K562 (cell line): ENCODE results near the gene SYF2. TPM values are rescaled to one million over a fixed set of nuclear protein-coding genes. Genes with fewer than 3 reads are reported as not detected.

ENCODE experiments used
- CHD7 ChIP-seq: fragments of 200-600 bp; sonication (generic); IDR thresholded peaks from one replicate; pipeline ENCODE4 v1.6.1; 2012; ENCODE audit warnings: mild to moderate bottlenecking, low read depth, low read length, inconsistent platforms
- HNRNPLL ChIP-seq: fragments of 200-400 bp; formaldehyde crosslinking; IDR thresholded peaks from 2 replicates; pipeline ENCODE4 v1.6.1; 2017; ENCODE audit warnings: low read length, low read depth, mild to moderate bottlenecking; ENCODE audit not compliant: poor library complexity, severe bottlenecking
- HNRNPUL1 ChIP-seq: fragments of 200-400 bp; formaldehyde crosslinking; IDR thresholded peaks from 2 replicates; pipeline ENCODE4 v1.6.1; 2017; ENCODE audit warnings: low read length
- KAT2B ChIP-seq: IDR thresholded peaks from one replicate; pipeline ENCODE4 v1.6.1; 2012; ENCODE audit warnings: low read depth, mild to moderate bottlenecking, control low read depth, inconsistent platforms, low read length, moderate library complexity
- MCM3 ChIP-seq: fragments of 450-650 bp; IDR thresholded peaks from 2 replicates; pipeline ENCODE4 v1.6.1; 2016
- POLR2AphosphoS2 ChIP-seq: IDR thresholded peaks from 2 replicates; pipeline ENCODE4 v1.6.1; 2012; ENCODE audit warnings: low read length, improper control_type of control experiment
- RCOR1 ChIP-seq, 2 experiments: IDR thresholded peaks; 2 replicates each; pipeline ENCODE4 v1.6.1; 2012; ENCODE audit warnings: low read depth in 2 of 2, low read length in 2 of 2, borderline replicate concordance in 1 of 2, improper control_type of control experiment in 1 of 2
- TAF15 ChIP-seq: fragments of 200-400 bp; formaldehyde crosslinking; IDR thresholded peaks from 2 replicates; pipeline ENCODE4 v1.6.1; 2017; ENCODE audit warnings: mild to moderate bottlenecking, low read depth, low read length, moderate library complexity
- TEAD1 ChIP-seq, 2 experiments: fragments of 450-650 bp in 1 of 2; sonication (generic) in 1 of 2; formaldehyde crosslinking; IDR thresholded peaks; 2 replicates each; pipeline versions ENCODE4 v1.4.0 to v1.8.0; 2020 to 2022; ENCODE audit warnings: mild to moderate bottlenecking in 2 of 2, missing genetic modification reagents in 1 of 2
- ZFPM2 ChIP-seq: fragments of 250-450 bp; sonication (Bioruptor Pico); IDR thresholded peaks from 2 replicates; pipeline ENCODE4 v1.5.1; 2022; ENCODE audit warnings: mild to moderate bottlenecking
- ZKSCAN8 ChIP-seq: fragments of 200-800 bp; sonication (Bioruptor generic); IDR thresholded peaks from 2 replicates; pipeline ENCODE4 v1.6.1; 2016; ENCODE audit warnings: missing genetic modification characterization, missing compliant biosample characterization
- polyA plus RNA-seq, 8 experiments: library from polyadenylated mRNA; depleted of rRNA in 4 of 8; stranded (reverse) in 5 of 8; unstranded in 3 of 8; fragments of >200 nt; fragmentation: Nextera tagmentation in 2 of 8; fragmentation: Illumina TruSeq in 1 of 8; extraction: Ambion mirVana in 2 of 8; extraction: Trizol in 1 of 8; gene quantifications; 2 replicates each; pipeline versions ENCODE4 v1.2.1 to v1.2.3, GENCODE V29; 2011 to 2014; ENCODE audit warnings: inconsistent platforms in 1 of 8, missing spikeins in 1 of 8
- total RNA-seq, 7 experiments: library from RNA; depleted of rRNA in 6 of 7; stranded (reverse); fragments of >200 nt in 6 of 7; fragmentation: Illumina TruSeq in 2 of 7; extraction: Trizol in 2 of 7; gene quantifications; 2 replicates each; pipeline versions ENCODE4 v1.2.1 to v1.2.3, GENCODE V29; 2011 to 2021; ENCODE audit warnings: low replicate concordance in 1 of 7
- TF ChIP-seq, protein P1 (sequence below): sonication (generic); formaldehyde crosslinking; IDR thresholded peaks from 2 replicates; pipeline ENCODE4 v1.8.1; 2022; ENCODE audit warnings: missing genetic modification reagents

The SYF2 gene
- total and polyA plus RNA-seq, 9 of the 15 experiments (the other 6 are each of a cell fraction or from before 2014, with no cell fraction given) = 20.9 to 69.0 (median 43.2) TPM

GRCh38 chr1:25232866-25233784, 823 bp upstream of the SYF2 start (continued):
- TF ChIP-seq CHD7 = no peak
- TF ChIP-seq, protein P1, sequence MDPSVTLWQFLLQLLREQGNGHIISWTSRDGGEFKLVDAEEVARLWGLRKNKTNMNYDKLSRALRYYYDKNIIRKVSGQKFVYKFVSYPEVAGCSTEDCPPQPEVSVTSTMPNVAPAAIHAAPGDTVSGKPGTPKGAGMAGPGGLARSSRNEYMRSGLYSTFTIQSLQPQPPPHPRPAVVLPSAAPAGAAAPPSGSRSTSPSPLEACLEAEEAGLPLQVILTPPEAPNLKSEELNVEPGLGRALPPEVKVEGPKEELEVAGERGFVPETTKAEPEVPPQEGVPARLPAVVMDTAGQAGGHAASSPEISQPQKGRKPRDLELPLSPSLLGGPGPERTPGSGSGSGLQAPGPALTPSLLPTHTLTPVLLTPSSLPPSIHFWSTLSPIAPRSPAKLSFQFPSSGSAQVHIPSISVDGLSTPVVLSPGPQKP = no peak
- no peak for TF ChIP-seq MCM3
- TF ChIP-seq TAF15 = no peak
- TF ChIP-seq POLR2AphosphoS2 = peak; percentile 39; the same call in 1 of the 2 replicates
- TF ChIP-seq ZKSCAN8 (CRISPR knock-in tag) = peak; percentile 39; the same call in 1 of the 2 replicates
- TF ChIP-seq TEAD1 (CRISPR knock-in tag; IDR thresholded peaks at IDR 0.05) = peak; percentile 25 to 61; a peak in 2 of 4 replicates
- TF ChIP-seq HNRNPLL = no peak
- no peak for TF ChIP-seq KAT2B
- TF ChIP-seq ZFPM2 (CRISPR knock-in tag) = no peak
- no peak for TF ChIP-seq HNRNPUL1
- peak in 1 of 2 experiments; percentile 76; a peak in 2 of 4 replicates for TF ChIP-seq RCOR1 (IDR thresholded peaks at IDR 0.05; ENCODE audit: borderline replicate concordance in 1 of 2, low read depth in 2 of 2, low read length in 2 of 2)
